Tibial nerve (tissue), 4 donors: ENCODE results near the gene UGT1A9. TPM values are rescaled to one million over a fixed set of nuclear protein-coding genes. Genes with fewer than 3 reads are reported as not detected.

Experiments
- DNase-seq, 2 donors: peaks; one replicate each; pipeline ENCODE4 v3.0.0-alpha.2; 2019; ENCODE audit warnings: low spot score in 2 of 2
- H3K27ac ChIP-seq, 4 donors: fragments of 200-600 bp; sonication (generic) in 3 of 4; one replicate each; pipeline ENCODE4 v1.5.1; 2017 to 2019; ENCODE audit warnings: mild to moderate bottlenecking in 1 of 4
- H3K27me3 ChIP-seq, 2 donors: fragments of 200-600 bp; sonication (generic) in 1 of 2; one replicate each; pipeline versions ENCODE4 v1.5.1 to v1.6.0; 2017 to 2019
- H3K36me3 ChIP-seq, 3 donors: fragments of 200-600 bp; sonication (generic); one replicate each; pipeline ENCODE4 v1.5.1; 2018 to 2019
- H3K4me1 ChIP-seq, 4 donors: fragments of 200-600 bp; sonication (generic) in 3 of 4; one replicate each; pipeline ENCODE4 v1.5.1; 2017 to 2019
- H3K4me3 ChIP-seq, 4 donors: fragments of 200-600 bp; sonication (generic) in 3 of 4; one replicate each; pipeline ENCODE4 v1.5.1; 2017 to 2019; ENCODE audit warnings: mild to moderate bottlenecking in 1 of 4, moderate library complexity in 1 of 4
- H3K9me3 ChIP-seq, 4 donors: fragments of 200-600 bp; sonication (generic) in 3 of 4; one replicate each; pipeline ENCODE4 v1.5.1; 2017 to 2019
- CTCF ChIP-seq, 5 experiments: fragments of 200-600 bp in 3 of 5; fragments of 450-650 bp in 2 of 5; sonication (generic) in 3 of 5; IDR thresholded peaks; one replicate each; pipeline ENCODE4 v1.5.1; 2016 to 2019; ENCODE audit warnings: antibody characterized with exemption in 5 of 5, mild to moderate bottlenecking in 3 of 5, moderate library complexity in 2 of 5
- EP300 ChIP-seq, 2 donors: sonication (generic); formaldehyde crosslinking; IDR thresholded peaks; one replicate each; pipeline ENCODE4 v1.6.1; 2017; ENCODE audit warnings: antibody characterized with exemption in 2 of 2, mild to moderate bottlenecking in 1 of 2
- POLR2A ChIP-seq, 2 donors: fragments of 450-650 bp; IDR thresholded peaks; one replicate each; pipeline ENCODE4 v1.6.1; 2017; ENCODE audit warnings: antibody characterized with exemption in 2 of 2, mild to moderate bottlenecking in 2 of 2, moderate library complexity in 2 of 2
- WGBS, 2 donors: methylation state at CpG; one replicate each; pipeline ENCODE4 v1.1.5; 2018; 5-methylcytosine and 5-hydroxymethylcytosine counted together
- total RNA-seq, 4 donors: library from RNA; depleted of rRNA; stranded (reverse); fragments of >200 nt; gene quantifications; one replicate each; pipeline ENCODE4 v1.1.0, GENCODE V29; 2016

Gene UGT1A9
- total RNA-seq, 4 donors from 2014 or later, result not detected

- H3K4me1 ChIP-seq, result no peaks in the 10 kb centered on the region
- no peak for TF ChIP-seq CTCF (IDR thresholded peaks at IDR 0.05)
- TF ChIP-seq POLR2A (IDR thresholded peaks at IDR 0.05), result no peak
- no peak for TF ChIP-seq EP300 (IDR thresholded peaks at IDR 0.05)
- H3K27me3 ChIP-seq, result no peaks in the 10 kb centered on the region
- no peak overlapping the region for H3K4me3 ChIP-seq
- H3K27ac ChIP-seq, result no peak overlapping the region
- H3K36me3 ChIP-seq, result no peaks in the 10 kb centered on the region
- 94% methylated on average over 6 to 8 of the region's 13 CpGs for WGBS, 2 donors
- no peaks in the 10 kb centered on the region for H3K9me3 ChIP-seq
- no peak for DNase-seq
These were observed 124.1 kb downstream of the UGT1A9 start for GRCh38 chr2:233795735-233796171.

- Histone ChIP-seq H3K4me3 (no peak overlapping the region), H3K36me3 (no peaks in the 10 kb centered on the region), H3K27me3 (no peaks in the 10 kb centered on the region), H3K27ac (no peak overlapping the region), H3K9me3 (no peaks in the 10 kb centered on the region), H3K4me1 (no peaks in the 10 kb centered on the region)
- TF ChIP-seq POLR2A (IDR thresholded peaks at IDR 0.05), result no peak
- no peak for TF ChIP-seq EP300 (IDR thresholded peaks at IDR 0.05)
- TF ChIP-seq CTCF (IDR thresholded peaks at IDR 0.05), result no peak
- no peak for DNase-seq
- WGBS, 2 donors, result 86 to 93% methylated on average over 9 of the region's 9 CpGs
These were observed 124.6 kb downstream of the UGT1A9 start for GRCh38 chr2:233796254-233796653.

- Histone ChIP-seq H3K4me3 (no peak overlapping the region), H3K4me1 (no peaks in the 10 kb centered on the region), H3K36me3 (no peaks in the 10 kb centered on the region), H3K27ac (no peak overlapping the region), H3K9me3 (no peaks in the 10 kb centered on the region), H3K27me3 (no peaks in the 10 kb centered on the region)
- TF ChIP-seq CTCF (IDR thresholded peaks at IDR 0.05) (no peak), POLR2A (IDR thresholded peaks at IDR 0.05) (no peak)
- 72 to 77% methylated on average over 14 of the region's 14 CpGs for WGBS, 2 donors
- DNase-seq, result no peak
These were observed 126.8 kb downstream of the UGT1A9 start for GRCh38 chr2:233798335-233799086.

GRCh38 chr2:233799087-233799665 is 127.5 kb downstream of the UGT1A9 start:
- no peak for TF ChIP-seq EP300 (IDR thresholded peaks at IDR 0.05)
- TF ChIP-seq CTCF (IDR thresholded peaks at IDR 0.05), result no peak
- no peak for TF ChIP-seq POLR2A (IDR thresholded peaks at IDR 0.05)
- H3K36me3 ChIP-seq, result no peaks in the 10 kb centered on the region
- H3K4me1 ChIP-seq, result no peaks in the 10 kb centered on the region
- no peak overlapping the region for H3K4me3 ChIP-seq
- DNase-seq, result no peak
- 56 to 62% methylated on average over 7 of the region's 7 CpGs for WGBS, 2 donors
- no peaks in the 10 kb centered on the region for H3K27me3 ChIP-seq
- H3K9me3 ChIP-seq, result no peaks in the 10 kb centered on the region
- no peak overlapping the region for H3K27ac ChIP-seq

GRCh38 chr2:233799716-233800115 is 128.0 kb downstream of the UGT1A9 start:
- H3K4me3 ChIP-seq, result no peak overlapping the region
- 54 to 76% methylated on average over 5 of the region's 5 CpGs for WGBS, 2 donors
- no peak for TF ChIP-seq EP300 (IDR thresholded peaks at IDR 0.05)
- no peak for TF ChIP-seq POLR2A (IDR thresholded peaks at IDR 0.05)
- TF ChIP-seq CTCF (IDR thresholded peaks at IDR 0.05), result no peak
- no peaks in the 10 kb centered on the region for H3K36me3 ChIP-seq
- no peaks in the 10 kb centered on the region for H3K9me3 ChIP-seq
- no peak overlapping the region for H3K27ac ChIP-seq
- H3K4me1 ChIP-seq, result no peaks in the 10 kb centered on the region
- no peak for DNase-seq
- no peaks in the 10 kb centered on the region for H3K27me3 ChIP-seq
